AG04449 (cell line): ENCODE results near the gene IRF1.

ENCODE experiments used
- CTCF ChIA-PET: fragments of 350-600 bp; formaldehyde crosslinking; extraction: SDS; loops from one replicate; lab custom pipeline; 2021; ENCODE audit warnings: antibody characterized with exemption; lab: Yijun Ruan, JAX
- POLR2A ChIA-PET: fragments of 400-600, 350-600 bp; formaldehyde crosslinking; extraction: SDS; loops from one replicate; lab custom pipeline; 2020; ENCODE audit warnings: antibody characterized with exemption, inconsistent platforms; lab: Yijun Ruan, JAX
- DNase-seq: peaks from one replicate; pipeline ENCODE4 v3.0.0-alpha.2; 2010; ENCODE audit warnings: low read depth, low spot score
- H3K4me3 ChIP-seq: 2 replicates; pipeline ENCODE4 v1.5.1; 2011; ENCODE audit warnings: low read depth, mild to moderate bottlenecking, control low read depth, low read length
- CTCF ChIP-seq: IDR thresholded peaks from one replicate; pipeline ENCODE4 v1.5.1; 2011; ENCODE audit warnings: mild to moderate bottlenecking, moderate library complexity, low read length, control low read depth, inconsistent platforms; ENCODE audit not compliant: insufficient read depth; ENCODE audit errors: missing control alignments

The IRF1 gene

DNA sequence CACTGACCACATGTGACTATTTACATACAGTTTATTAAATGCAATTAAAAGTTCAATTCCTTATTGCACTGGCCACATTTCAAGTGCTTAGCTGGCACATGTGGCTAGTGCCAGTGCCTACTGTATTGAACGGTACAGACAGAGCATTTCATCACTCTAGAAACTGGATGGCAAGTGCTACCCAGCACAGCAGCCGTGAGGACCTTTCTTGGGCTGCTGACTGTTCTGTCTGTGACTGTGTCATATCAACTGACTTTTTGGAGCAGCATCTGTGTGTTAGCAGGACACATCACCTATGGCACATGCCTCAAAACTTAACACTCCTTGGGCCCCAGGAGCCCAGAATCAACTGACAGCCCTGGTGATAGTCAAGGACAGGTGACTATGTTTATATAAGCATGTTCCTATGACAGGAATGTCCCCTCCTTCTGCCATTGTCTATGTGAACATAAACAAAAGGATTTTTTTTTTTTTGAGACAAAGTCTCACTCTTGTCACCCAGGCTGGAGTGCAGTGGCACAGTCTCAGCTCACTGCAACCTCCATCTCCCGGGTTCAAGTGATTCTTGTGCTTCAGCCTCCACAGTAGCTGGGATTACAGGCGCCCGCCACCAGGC lies 8.9 kb downstream of the IRF1 start:
- POLR2A ChIA-PET = interaction anchor here (3.7 kb wide), 1 partner anchor 8 kb away, joined by 34 read pairs; the partner anchor contains the start of gene IRF1
- no peak for TF ChIP-seq CTCF
- CTCF ChIA-PET = interaction anchor here (3.6 to 6.1 kb wide), 2 partner anchors 7 to 11 kb away, joined by 19 to 37 read pairs; partner anchors contain the start of gene IRF1
- DNase-seq = no peak
- no peak overlapping the region for H3K4me3 ChIP-seq

GRCh38 chr5:132480893-132481595 lies 9.5 kb downstream of the IRF1 start:
- TF ChIP-seq CTCF = no peak
- no peak for DNase-seq
- no peak overlapping the region for H3K4me3 ChIP-seq
- ChIA-PET POLR2A (interaction anchor here (3.7 kb wide), 1 partner anchor 9 kb away, joined by 34 read pairs; the partner anchor contains the start of gene IRF1), CTCF (interaction anchor here (1.8 to 6.1 kb wide), 5 partner anchors 8 to 95 kb away, joined by 7 to 37 read pairs (median 15); partner anchors contain the start of gene IRF1)

DNA sequence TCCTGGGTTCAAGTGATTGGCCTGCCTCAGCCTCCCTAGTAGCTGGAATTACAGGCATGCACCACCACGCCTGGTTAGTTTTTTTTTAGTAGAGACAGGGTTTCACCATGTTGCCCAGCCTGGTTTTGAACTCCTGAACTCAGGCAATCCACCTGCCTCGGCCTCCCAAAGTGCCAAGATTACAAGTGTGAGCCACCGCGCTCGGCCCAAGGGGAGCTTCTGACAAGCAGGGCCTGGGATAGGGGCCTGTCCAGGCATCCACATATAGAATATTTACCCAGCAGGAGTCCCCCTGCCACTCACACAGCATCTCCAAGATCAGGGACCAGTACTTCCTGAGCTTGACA lies 10.1 kb downstream of the IRF1 start:
- ChIA-PET CTCF (interaction anchor here (0.6 to 6.1 kb wide), 7 partner anchors 8 to 94 kb away, joined by 3 to 37 read pairs (median 8); partner anchors contain the start of gene IRF1), POLR2A (interaction anchor here (0.6 to 3.7 kb wide), 3 partner anchors 9 to 16 kb away, joined by 3 to 34 read pairs (median 3); partner anchors contain the start of gene IRF1)
- no peak for TF ChIP-seq CTCF
- DNase-seq = no peak
- H3K4me3 ChIP-seq = no peak overlapping the region

- ChIA-PET POLR2A (interaction anchor here (0.6 to 3.7 kb wide), 5 partner anchors 10 to 21 kb away, joined by 3 to 34 read pairs (median 7); partner anchors contain the start of gene IRF1), CTCF (interaction anchor here (0.6 to 6.1 kb wide), 7 partner anchors 9 to 94 kb away, joined by 3 to 37 read pairs (median 8); partner anchors contain the start of gene IRF1)
- no peak for TF ChIP-seq CTCF
- no peak overlapping the region for H3K4me3 ChIP-seq
- no peak for DNase-seq
Measured at GRCh38 chr5:132480042-132480441, 10.5 kb downstream of the IRF1 start.

DNA sequence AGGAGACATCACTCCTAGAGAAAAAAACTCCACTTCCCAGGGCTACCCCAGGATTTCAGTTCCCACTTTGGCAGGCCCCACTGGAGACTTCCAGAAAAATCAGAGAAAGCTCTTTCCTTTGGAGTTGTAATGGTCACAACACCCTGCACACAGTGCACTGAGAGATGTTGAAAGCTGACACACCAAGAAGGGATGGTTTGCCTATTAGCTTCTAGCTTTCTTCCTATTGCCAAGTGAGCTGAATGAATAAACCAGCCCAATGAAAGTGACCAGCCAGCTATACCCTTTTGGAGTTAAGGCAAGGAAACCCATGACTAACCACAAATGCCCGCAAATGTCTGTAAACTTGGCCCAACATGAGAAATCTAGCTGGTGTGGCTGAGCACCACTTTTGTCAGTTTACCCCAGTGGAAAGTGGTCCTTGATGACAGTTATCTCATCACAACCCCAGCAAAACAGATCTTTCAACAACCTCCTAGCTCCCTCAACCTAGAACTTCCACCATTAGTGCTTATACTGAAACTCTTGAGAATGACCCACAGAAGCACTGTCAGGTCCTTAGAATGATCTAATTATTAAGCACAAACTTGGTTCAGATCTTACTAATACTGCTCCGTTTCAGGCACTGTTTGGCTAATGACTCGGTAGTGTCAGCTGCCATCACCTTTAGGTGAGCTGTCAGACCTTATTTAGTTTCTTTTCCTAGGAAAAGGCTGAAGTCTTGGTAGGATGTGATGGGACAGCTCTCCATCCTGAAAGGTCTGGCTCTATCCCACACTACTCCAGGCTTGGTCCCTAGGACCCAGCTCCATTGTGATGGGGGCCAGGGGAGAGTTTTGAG lies 11.2 kb downstream of the IRF1 start:
- no peak for DNase-seq
- ChIA-PET POLR2A (interaction anchor here (1.1 to 3.7 kb wide), 5 partner anchors 10 to 20 kb away, joined by 3 to 34 read pairs (median 7); partner anchors contain the start of gene IRF1), CTCF (interaction anchor here (0.7 to 6.1 kb wide), 13 partner anchors 9 to 93 kb away, joined by 3 to 37 read pairs (median 7); partner anchors contain the start of gene IRF1)
- H3K4me3 ChIP-seq = no peak overlapping the region
- no peak for TF ChIP-seq CTCF
